ENCODE results near the gene GTF3C5. TPM values are rescaled to one million over a fixed set of nuclear protein-coding genes. Genes with fewer than 3 reads are reported as not detected.

The GTF3C5 gene
- total RNA-seq, 2 experiments from 2014 or later = 49.0 to 52.4 TPM

DNA sequence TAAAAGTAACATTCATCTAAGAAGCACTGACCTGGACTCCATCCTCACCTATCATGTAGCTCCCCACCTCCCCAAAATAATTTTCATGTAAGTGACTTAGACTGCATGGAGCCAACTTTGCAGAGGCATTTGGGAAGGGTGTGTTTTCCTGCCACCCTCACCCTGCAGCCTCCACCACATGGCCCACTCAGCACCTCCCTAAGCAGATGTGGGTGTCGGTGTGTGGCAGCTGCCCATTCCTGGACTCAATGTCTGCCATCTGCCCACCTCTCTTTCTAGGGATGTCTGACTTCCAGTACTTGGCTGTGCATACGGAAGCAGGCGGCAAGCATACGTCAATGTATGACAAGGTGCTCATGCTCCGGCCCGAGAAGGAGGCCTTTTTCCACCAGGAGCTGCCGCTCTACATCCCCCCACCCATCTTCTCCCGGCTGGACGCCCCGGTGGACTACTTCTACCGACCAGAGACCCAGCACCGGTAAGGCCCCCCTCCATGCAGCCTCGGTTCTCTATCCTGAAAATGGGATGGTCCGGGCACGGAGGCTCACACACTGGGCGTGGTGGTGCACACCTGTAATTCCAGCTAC is 12.7 kb downstream of the GTF3C5 start:
- Histone ChIP-seq H3K27me3 (ENCODE audit: control insufficient read depth in 1 of 2, insufficient read depth in 2 of 2, low read length in 2 of 2) (no peaks in the 10 kb centered on the region), H3K27ac (ENCODE audit: low read depth in 1 of 2, low read length in 2 of 2) (no peak overlapping the region), H3K36me3 (ENCODE audit: insufficient read depth, low read length) (peaks cover 60% of the 10 kb centered on the region), H3K4me1 (ENCODE audit: insufficient read depth, low read length) (peaks cover 2% of the 10 kb centered on the region), H3K4me3 (ENCODE audit: low read length) (no peak overlapping the region), H3K9me3 (ENCODE audit: control insufficient read depth in 1 of 2, insufficient read depth in 1 of 2, low read length in 2 of 2) (no peaks in the 10 kb centered on the region)
- no peak for TF ChIP-seq CTCF (IDR thresholded peaks at IDR 0.05)
- CTCF ChIA-PET = no interaction called here
- DNase-seq (no peak), ATAC-seq (ENCODE audit: poor library complexity) (no peak)
- H3K4me1 Mint-ChIP-seq (ENCODE audit: low read depth) = no peaks in the 10 kb centered on the region
- no peak overlapping the region for H3K4me3 Mint-ChIP-seq
- H3K27me3 Mint-ChIP-seq = no peaks in the 10 kb centered on the region
- no peaks in the 10 kb centered on the region for H3K9me3 Mint-ChIP-seq
- POLR2A ChIA-PET = no interaction called here
- intact Hi-C loops (cut with DNase I, micrococcal nuclease) = no loop called here
- H3K27ac Mint-ChIP-seq = no peak overlapping the region
- H3K36me3 Mint-ChIP-seq (ENCODE audit: low read depth) = peaks cover 63% of the 10 kb centered on the region

- Histone ChIP-seq H3K4me3 (ENCODE audit: low read length) (no peak overlapping the region), H3K27ac (ENCODE audit: low read depth in 1 of 2, low read length in 2 of 2) (no peak overlapping the region), H3K36me3 (ENCODE audit: insufficient read depth, low read length) (peaks cover 65% of the 10 kb centered on the region), H3K4me1 (ENCODE audit: insufficient read depth, low read length) (peaks cover 2% of the 10 kb centered on the region), H3K9me3 (ENCODE audit: control insufficient read depth in 1 of 2, insufficient read depth in 1 of 2, low read length in 2 of 2) (no peaks in the 10 kb centered on the region), H3K27me3 (ENCODE audit: control insufficient read depth in 1 of 2, insufficient read depth in 2 of 2, low read length in 2 of 2) (no peaks in the 10 kb centered on the region)
- no peaks in the 10 kb centered on the region for H3K27me3 Mint-ChIP-seq
- ATAC-seq (ENCODE audit: poor library complexity) (no peak), DNase-seq (no peak)
- H3K4me3 Mint-ChIP-seq = no peak overlapping the region
- H3K27ac Mint-ChIP-seq = no peak overlapping the region
- POLR2A ChIA-PET = no interaction called here
- CTCF ChIA-PET = no interaction called here
- H3K4me1 Mint-ChIP-seq (ENCODE audit: low read depth) = no peaks in the 10 kb centered on the region
- peaks cover 69% of the 10 kb centered on the region for H3K36me3 Mint-ChIP-seq (ENCODE audit: low read depth)
- H3K9me3 Mint-ChIP-seq = no peaks in the 10 kb centered on the region
- intact Hi-C loops (cut with DNase I, micrococcal nuclease) = no loop called here
- no peak for TF ChIP-seq CTCF (IDR thresholded peaks at IDR 0.05)
Measured at GRCh38 chr9:133044125-133044524, 13.3 kb downstream of the GTF3C5 start.

DNA sequence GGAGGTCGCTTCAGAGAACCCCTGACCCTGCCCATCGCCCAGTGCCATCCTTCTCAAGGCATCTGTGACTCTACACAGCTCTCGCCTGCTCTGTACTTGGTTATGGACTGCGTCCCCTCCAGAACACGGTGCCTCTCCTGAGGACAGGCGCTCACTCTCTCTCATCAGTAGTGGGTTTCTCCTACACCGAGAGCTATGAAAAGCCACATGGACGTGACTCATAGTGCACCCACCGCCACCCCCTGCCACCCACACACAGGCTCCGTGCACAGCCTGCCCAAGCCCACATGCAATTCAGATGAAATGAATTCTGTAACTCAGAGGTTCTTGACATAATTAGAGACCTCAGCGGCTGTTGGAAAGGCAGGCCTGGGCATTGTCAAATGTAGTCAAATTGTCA is 13.9 kb downstream of the GTF3C5 start:
- Mint-ChIP-seq H3K27me3 (no peaks in the 10 kb centered on the region), H3K9me3 (no peaks in the 10 kb centered on the region), H3K4me1 (ENCODE audit: low read depth) (no peaks in the 10 kb centered on the region), H3K27ac (no peak overlapping the region), H3K36me3 (ENCODE audit: low read depth) (peaks cover 74% of the 10 kb centered on the region), H3K4me3 (no peak overlapping the region)
- Histone ChIP-seq H3K36me3 (ENCODE audit: insufficient read depth, low read length) (peaks cover 70% of the 10 kb centered on the region), H3K27ac (ENCODE audit: low read depth in 1 of 2, low read length in 2 of 2) (no peak overlapping the region), H3K9me3 (ENCODE audit: control insufficient read depth in 1 of 2, insufficient read depth in 1 of 2, low read length in 2 of 2) (no peaks in the 10 kb centered on the region), H3K4me3 (ENCODE audit: low read length) (no peak overlapping the region), H3K27me3 (ENCODE audit: control insufficient read depth in 1 of 2, insufficient read depth in 2 of 2, low read length in 2 of 2) (no peaks in the 10 kb centered on the region), H3K4me1 (ENCODE audit: insufficient read depth, low read length) (peaks cover 2% of the 10 kb centered on the region)
- ATAC-seq (ENCODE audit: poor library complexity) (no peak), DNase-seq (no peak)
- ChIA-PET POLR2A (no interaction called here), CTCF (no interaction called here)
- TF ChIP-seq CTCF (IDR thresholded peaks at IDR 0.05) = no peak
- intact Hi-C loops (cut with DNase I, micrococcal nuclease) = no loop called here
